Activated naive CD4-positive, alpha-beta T cell treated with anti-CD3 and anti-CD28 coated beads, Interleukin-2, amount 50 U/mL, for 72 hours (primary cell): ENCODE measurements around the gene CHD2. TPM values are rescaled to one million over a fixed set of nuclear protein-coding genes. Genes with fewer than 3 reads are reported as not detected.
"Not testable (repeated sequence)": the region's sequence is repeated elsewhere in the genome, so short reads cannot be mapped to it uniquely, and the experiment has no call there.

Experiments
- ATAC-seq, 2 donors: fragments of 150-1000 bp; cut with Tn5 transposase; 2 replicates each; pipeline ENCODE4 v1.10.0; 2021; ENCODE audit warnings: mild to moderate bottlenecking in 2 of 2, moderate library complexity in 2 of 2
- DNase-seq, 2 donors: peaks; one replicate each; pipeline ENCODE4 v3.0.0; 2021 to 2022; ENCODE audit warnings: low spot score in 2 of 2
- H3K27ac Mint-ChIP-seq, 2 donors: one replicate each; pipeline ENCODE4 v1.8.0; 2022; ENCODE audit warnings: mild to moderate bottlenecking in 2 of 2, mixed read lengths in 2 of 2
- H3K36me3 Mint-ChIP-seq, 2 donors: one replicate each; pipeline ENCODE4 v1.8.0; 2022; ENCODE audit warnings: mixed read lengths in 2 of 2
- H3K9me3 Mint-ChIP-seq, 2 donors: one replicate each; pipeline ENCODE4 v1.8.0; 2022; ENCODE audit warnings: mixed read lengths in 2 of 2
- total RNA-seq, 2 donors: library from RNA; stranded (reverse); gene quantifications; one replicate each; pipeline ENCODE4 v1.2.3, GENCODE V29; 2022

The CHD2 gene
- total RNA-seq, 2 donors from 2014 or later = 187 to 214 TPM

DNA sequence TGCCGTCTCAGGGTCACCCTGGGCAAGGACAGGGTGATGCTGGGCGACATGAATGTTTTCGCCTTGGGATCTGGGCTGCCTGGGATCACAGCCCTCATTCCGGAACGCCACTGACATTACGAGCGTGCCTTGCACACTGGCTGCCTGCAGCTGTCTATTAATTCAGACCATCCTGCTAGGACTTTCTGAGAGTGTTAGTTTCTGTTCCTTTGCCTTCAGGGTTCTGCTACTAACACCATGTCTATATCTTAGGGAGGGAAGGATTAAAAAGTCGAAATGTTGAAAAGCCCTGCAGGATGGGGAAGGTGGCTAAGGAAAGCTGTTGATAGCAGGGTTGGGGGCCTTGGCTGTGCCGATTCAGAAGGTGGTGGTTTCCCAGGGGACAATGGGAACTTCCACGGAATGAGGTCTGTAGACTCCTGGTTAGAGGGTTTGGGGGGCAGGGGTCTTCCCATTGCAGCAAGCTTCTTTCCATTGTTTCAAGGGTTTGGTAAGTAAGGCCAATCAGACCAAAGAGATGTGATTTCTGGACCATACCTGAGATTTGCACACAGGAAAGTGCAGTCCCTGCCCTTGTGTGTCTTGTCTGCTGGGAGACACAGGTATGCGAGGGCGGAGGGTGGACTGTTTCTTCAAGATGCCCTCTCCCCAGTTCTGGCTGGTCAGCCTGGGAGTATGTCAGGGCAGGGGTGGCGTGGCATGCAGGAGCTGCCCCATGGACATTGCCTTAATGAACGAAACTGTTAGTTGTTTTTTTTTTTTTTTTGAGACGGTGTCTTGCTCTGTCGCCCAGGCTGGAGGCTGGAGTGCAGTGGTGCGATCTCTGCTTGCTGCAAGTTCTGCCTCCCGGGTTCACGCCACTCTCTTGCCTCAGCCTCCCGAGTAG lies 137.9 kb downstream of the CHD2 start:
- no peak overlapping the region for H3K27ac Mint-ChIP-seq
- H3K36me3 Mint-ChIP-seq = no peaks in the 10 kb centered on the region
- no peak for ATAC-seq
- no peak for DNase-seq
- no peaks in the 10 kb centered on the region for H3K9me3 Mint-ChIP-seq

DNA sequence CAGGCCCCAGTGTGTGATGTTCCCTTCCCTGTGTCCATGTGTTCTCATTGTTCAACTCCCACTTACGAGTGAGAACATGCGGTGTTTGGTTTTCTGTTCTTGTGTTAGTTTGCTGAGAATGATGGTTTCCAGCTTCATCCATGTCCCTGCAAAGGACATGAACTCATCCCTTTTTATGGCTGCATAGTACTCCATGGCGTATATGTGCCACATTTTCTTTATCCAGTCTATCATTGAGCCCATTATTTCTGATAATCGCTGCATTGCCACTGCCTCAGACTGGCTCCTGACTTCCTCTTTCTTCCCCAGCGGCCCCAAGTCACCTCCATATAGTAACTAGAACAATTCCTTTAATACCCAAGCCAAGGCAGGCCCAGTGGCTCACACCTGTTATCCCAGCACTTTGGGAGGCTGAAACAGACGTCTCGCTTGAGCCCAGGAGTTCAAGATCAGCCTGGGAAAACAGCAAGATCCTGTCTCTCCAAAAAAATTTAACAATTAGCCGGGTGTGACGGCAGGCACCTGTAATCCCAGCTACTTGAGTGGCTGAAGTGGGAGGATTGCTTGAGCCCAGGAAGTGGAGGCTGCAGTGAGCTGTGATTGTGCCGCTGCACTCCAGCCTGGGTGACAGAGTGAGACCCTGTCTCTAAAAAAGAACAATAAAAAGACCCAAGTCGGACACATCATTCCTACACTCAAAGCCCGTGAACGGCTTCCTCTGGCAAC lies 139.6 kb downstream of the CHD2 start:
- H3K36me3 Mint-ChIP-seq, DNase-seq, H3K9me3 Mint-ChIP-seq, ATAC-seq, H3K27ac Mint-ChIP-seq: not testable (repeated sequence)

DNA sequence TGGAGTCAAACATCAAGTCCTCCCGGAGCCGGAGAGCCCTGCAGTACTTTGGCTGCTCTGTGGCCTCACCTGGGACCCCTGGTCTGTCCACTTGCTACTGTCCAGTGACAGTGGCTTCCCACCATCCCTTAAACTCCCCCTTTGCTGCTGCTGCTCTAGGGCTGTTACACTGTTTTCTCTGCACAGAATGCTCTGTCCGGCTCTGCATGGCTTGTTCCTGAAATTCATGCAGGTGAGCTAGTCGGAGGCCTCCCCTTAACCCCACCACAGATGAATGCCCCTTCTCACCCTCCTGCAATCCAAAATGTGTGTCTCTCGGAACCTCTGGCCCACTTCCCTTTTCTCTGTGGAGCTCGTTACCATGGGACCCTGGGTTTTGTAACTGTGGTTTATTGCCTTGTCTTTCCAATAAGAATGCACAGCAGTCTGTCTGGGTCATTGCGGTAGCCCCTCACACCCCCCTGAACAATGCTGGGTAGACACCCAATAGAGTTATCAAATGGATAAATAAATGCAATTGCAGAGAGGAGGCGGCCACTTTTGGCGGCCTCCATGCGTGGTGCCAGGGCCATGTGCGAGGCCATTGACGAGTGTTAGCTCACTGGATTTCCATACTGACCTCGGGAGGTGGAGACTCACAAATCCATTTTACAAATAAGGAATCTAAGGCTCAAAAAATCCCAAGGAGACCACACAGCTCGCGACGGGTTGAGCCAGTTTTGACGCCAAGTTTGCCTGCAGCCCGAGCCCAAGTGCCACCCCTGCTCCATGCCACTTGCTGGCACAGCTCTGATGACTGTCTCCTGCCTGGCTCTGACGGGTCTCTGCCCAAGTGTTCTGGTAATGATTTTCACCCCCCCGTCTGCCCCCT lies 140.4 kb downstream of the CHD2 start:
- ATAC-seq = no peak
- Mint-ChIP-seq H3K36me3 (no peaks in the 10 kb centered on the region), H3K27ac (no peak overlapping the region), H3K9me3 (no peaks in the 10 kb centered on the region)
- no peak for DNase-seq

DNA sequence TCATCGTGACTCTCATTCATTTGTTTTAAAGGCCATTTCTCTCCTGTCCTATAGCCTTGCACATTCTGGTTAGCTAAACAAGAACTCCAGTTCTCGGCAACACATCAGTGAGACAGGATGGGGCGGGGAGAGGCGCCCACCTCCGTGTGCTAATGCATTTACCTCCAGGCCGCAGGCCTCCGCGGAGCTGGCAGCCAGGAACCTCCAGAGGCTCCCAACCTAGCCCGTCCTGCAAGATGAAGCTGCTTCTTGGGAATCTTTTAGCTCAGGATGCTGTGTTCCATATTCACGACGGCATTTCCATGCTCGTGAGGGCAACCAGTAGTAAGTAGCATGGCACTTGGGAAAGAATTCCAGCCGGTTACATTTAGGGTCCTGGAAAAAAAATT lies 141.0 kb downstream of the CHD2 start:
- DNase-seq = no peak
- Mint-ChIP-seq H3K9me3 (peaks cover 3 to 4% of the 10 kb centered on the region in 2 donors), H3K27ac (no peak overlapping the region), H3K36me3 (peaks cover 0 to 5% of the 10 kb centered on the region in 2 donors)
- ATAC-seq = no peak

DNA sequence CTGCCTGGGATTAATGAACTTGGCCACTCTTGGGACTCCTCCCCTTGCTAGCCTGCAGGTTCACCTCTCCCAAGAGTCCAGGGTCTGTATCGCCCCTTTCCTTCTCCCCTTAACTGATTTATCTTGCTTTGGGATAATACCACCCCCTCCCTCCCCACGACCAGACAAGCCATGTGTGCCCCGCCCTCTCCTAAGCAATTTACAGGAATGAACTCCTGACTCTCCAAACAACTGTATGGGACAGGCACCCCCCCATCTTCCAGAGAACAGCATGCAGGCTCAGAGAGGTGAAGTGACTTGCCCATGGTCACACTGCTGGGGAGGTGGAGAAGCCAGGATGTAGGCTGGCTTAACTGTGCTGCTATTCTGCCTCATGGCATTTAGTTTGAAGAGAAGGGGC lies 142.1 kb downstream of the CHD2 start:
- Mint-ChIP-seq H3K27ac (no peak overlapping the region), H3K9me3 (peaks cover 6 to 8% of the 10 kb centered on the region in 2 donors), H3K36me3 (peaks cover 0 to 8% of the 10 kb centered on the region in 2 donors)
- DNase-seq = no peak
- ATAC-seq = no peak

DNA sequence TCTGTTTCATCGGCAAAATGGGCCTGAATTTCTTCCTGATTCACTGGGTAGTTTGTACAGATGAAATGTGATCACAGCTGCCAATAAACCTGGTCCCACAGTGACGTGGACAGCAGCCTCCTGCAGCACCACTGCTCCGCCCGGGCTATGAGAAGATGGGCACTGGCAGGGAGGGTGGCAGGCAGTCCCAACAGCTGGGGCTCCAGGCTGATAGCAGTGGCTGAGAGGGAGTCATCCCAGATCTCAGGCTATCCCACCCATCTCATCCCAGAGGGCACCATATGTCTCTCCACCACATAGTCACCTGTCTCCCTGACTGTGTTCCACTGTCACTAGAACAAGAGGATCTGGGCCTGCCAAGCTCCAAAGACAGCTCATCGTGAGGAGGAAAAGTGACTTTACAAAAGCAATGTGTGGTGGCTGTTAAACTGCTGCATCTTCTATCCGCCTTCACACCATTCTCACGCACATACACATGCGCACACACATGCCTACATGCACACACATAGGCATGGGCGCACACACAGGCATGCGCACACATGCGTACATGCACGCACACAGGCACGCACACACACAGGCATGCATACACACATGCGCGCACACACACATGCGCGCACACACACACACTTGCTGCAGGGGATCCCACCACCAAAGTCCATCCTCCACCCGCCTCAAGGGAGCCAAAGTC lies 142.7 kb downstream of the CHD2 start:
- no peak for ATAC-seq
- H3K36me3 Mint-ChIP-seq = peaks cover 0 to 8% of the 10 kb centered on the region in 2 donors
- DNase-seq = no peak
- peaks cover 6 to 8% of the 10 kb centered on the region in 2 donors for H3K9me3 Mint-ChIP-seq
- H3K27ac Mint-ChIP-seq = peak overlapping the region in 1 of 2 donors; percentile 83

DNA sequence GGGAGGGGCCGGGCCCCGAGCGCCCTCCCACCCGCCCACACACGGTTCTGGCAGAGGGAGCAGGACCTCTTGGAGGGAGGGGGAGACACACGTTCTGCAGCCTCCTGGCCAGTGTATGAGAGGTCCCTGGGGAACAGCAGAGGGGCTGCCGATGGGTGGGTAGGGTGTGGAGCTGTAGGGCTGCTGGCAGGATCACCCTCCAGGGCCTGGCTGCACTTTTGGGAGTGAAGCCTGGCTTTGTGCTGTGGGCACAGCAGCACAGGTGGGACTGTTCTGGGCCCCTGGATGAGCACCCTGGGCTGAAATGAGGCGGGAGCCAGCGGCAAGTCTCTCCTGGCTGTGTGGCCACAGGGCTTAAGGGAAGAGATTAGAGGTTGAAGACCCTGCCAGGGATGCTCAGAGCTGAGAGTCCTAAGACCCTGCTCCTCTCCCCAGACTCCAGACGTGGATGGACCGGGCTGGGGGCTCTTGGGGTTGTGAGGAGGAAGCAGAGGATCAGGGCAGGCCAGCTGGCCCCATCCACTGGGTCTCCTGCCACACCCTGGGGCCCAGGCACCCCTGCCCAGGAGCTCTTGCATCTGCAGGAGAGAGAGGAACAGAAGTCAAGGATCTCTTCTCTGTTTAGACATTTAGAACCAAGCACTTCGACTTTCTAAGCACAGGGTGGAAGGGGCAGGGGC lies 143.6 kb downstream of the CHD2 start:
- Mint-ChIP-seq H3K36me3 (peaks cover 0 to 8% of the 10 kb centered on the region in 2 donors), H3K27ac (no peak overlapping the region), H3K9me3 (peaks cover 6 to 8% of the 10 kb centered on the region in 2 donors)
- ATAC-seq (peak in 1 of 2 donors; percentile 12), DNase-seq (no peak)

DNA sequence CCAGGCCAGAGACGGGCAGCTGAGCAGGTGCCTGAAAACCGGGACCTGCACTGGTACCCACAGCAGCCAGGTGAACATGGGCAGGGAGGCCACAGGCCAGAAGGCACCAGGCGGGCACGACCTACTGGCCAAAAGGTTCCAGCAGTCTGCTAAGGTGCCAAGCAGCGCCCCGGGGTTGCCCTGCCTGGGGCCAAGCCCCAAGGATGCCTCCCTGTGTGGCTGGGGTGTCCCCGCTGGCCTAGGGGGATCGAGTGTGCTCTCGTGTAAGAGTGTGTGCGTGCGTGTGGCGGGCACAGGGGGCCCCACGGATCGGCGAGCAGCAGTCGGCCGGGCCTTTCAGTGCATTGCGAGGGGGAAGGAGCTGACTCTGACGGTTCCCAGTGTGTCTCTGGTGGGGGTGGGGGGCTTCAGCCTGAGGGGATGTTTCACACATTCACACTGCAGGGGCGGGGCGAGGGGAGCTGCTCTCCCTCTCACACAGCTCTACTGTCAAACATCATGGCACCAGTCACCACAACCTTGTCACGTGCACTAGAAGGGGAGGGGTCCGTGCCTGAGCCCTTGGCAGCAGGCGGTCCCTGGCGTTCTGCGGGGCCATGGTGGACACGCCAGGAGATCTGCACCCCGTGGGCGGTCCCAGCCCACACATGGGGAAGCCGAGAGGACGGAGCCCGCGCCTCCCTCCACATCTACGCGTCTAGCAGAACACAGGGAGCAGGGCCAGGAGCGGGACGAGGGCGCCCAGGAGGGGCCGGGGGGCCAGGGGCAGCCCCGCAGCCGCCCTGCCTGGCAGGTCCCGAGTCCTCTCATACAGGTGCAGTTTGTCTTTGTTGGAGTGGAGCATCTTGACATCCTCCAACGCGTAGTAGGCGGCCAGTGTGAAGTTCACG lies 144.4 kb downstream of the CHD2 start:
- H3K36me3 Mint-ChIP-seq = peaks cover 0 to 8% of the 10 kb centered on the region in 2 donors
- peaks cover 6 to 8% of the 10 kb centered on the region in 2 donors for H3K9me3 Mint-ChIP-seq
- ATAC-seq = peak in 1 of 2 donors; percentile 12
- DNase-seq = no peak
- no peak overlapping the region for H3K27ac Mint-ChIP-seq

DNA sequence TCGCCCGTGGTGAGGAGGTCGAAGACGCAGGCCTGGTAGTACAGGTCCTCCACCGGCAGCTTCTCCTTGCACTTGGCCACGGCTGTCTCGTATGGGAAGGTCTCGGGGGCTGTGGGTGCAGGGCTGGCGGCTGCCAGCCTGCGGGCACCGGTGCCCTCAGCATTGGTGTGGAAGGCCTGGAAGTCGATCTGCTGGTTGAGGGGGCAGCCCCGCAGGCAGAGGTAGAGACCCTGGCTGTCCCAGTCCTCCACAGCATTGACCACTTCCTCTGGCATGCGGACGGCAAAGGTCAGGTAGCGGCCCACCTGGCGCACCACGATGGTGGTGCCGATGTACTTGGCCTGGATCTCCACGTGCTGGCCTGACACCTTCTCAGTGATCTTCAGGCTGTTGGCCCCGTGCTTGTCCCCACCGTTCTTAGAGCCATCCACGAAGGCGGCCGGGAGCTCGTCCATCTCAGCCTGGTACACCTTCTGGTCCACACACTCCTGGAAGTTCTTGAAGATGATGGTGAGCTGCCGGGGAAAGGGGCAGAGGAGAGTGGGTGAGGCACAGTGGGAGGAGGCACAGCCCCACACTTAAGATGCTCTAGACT lies 145.2 kb downstream of the CHD2 start:
- ATAC-seq (no peak), DNase-seq (no peak)
- Mint-ChIP-seq H3K27ac (no peak overlapping the region), H3K36me3 (peaks cover 0 to 8% of the 10 kb centered on the region in 2 donors), H3K9me3 (peaks cover 6 to 8% of the 10 kb centered on the region in 2 donors)

DNA sequence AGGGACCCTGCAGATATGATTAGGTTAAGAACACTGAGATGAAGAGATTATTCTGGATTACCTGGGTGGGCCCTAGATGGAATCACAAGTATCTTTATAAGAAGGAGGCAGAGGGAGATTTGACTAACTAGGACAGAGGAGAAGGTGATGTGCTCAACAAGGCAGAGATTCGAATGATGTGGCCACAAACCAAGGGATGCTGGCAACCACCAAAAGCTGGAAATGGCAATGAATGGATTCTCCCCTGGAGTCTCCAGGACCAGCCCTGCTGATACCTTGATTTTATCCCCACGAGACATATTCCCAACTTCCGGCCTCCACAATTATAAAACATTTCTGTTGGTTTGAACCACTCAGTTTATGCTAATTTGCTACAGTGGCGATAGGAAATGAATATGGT lies 146.0 kb downstream of the CHD2 start:
- DNase-seq (no peak), ATAC-seq (no peak)
- Mint-ChIP-seq H3K27ac (no peak overlapping the region), H3K36me3 (peaks cover 0 to 8% of the 10 kb centered on the region in 2 donors), H3K9me3 (peaks cover 6 to 8% of the 10 kb centered on the region in 2 donors)

DNA sequence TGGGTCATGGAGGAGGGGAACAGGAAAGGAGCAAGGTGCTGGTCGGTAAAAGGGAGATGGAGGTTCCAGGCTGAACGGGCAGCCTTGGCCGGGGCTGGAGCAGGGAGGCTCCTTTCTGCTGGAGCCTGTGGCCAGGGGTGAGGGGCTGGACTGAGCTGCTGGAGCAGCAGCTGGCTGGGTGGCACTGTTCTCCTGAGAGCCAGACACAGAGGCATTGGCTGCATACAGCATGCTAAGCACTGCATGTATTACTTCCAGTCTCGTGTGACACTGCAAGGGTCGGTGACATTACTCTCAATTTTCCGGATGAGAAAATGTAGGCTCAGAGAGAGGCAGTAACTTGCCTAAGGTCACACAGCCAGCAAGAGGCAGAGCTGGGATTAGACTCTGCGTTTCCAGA lies 146.6 kb downstream of the CHD2 start:
- ATAC-seq (no peak), DNase-seq (no peak)
- peaks cover 6 to 8% of the 10 kb centered on the region in 2 donors for H3K9me3 Mint-ChIP-seq
- H3K27ac Mint-ChIP-seq = no peak overlapping the region
- peaks cover 0 to 8% of the 10 kb centered on the region in 2 donors for H3K36me3 Mint-ChIP-seq

DNA sequence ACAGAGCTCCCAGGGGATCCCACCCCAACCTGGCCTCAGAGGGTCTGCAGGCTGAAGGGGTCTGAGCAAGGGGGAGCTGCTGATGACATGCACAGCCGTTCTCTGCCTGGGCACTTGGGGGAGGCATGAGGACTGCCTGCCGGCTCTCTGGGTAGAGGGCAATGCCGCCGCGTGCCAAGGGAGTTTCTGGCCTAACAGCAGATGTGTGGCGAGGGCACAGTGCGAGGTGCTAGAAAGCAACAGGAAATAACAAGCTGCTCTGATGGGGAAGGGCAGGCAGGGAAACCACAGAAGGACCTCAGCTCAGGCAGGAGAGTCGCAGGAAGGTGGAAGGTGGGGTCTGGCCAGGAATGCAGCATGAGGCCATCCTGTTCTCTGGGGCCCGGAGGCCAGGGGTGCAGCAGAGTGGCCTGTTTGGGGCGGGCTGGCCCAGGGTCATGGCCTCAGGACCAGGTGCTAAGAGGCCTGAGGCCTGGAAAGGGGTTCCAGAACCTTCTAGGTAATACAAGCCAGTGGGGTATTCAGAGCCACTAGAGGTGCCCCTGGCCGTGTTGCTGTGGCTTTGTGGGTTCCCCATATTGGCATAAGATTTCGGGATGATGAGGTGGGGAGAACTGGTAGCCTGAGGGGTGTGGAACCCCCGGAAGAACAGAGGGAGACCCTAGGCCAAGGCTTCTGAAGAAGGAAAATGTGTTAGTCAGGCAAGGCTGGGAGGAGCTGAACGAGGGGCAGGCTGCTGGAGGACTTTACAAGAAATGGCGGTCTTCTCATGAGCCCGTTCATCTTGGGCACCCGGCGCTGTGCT lies 147.7 kb downstream of the CHD2 start:
- ATAC-seq (no peak), DNase-seq (no peak)
- peaks cover 6 to 8% of the 10 kb centered on the region in 2 donors for H3K9me3 Mint-ChIP-seq
- peak overlapping the region in 1 of 2 donors; percentile 36 for H3K27ac Mint-ChIP-seq
- peaks cover 0 to 8% of the 10 kb centered on the region in 2 donors for H3K36me3 Mint-ChIP-seq

DNA sequence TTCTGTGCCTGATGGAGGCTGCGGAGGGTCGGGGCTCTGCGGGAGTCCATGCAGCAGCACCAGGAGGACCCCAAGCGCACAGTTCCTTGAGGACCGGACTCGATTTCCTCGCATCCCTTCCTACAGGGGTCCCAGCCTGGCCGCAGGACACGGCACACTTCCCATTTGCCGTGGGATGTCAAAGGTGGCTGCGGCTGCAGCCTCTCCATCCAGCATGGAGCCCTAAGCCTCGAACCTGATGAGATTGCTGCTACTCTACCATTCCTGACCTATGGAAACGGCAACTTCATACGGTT lies 148.2 kb downstream of the CHD2 start:
- ATAC-seq (no peak), DNase-seq (no peak)
- Mint-ChIP-seq H3K27ac (peak overlapping the region in 1 of 2 donors; percentile 36), H3K36me3 (peaks cover 0 to 8% of the 10 kb centered on the region in 2 donors), H3K9me3 (peaks cover 6 to 8% of the 10 kb centered on the region in 2 donors)

DNA sequence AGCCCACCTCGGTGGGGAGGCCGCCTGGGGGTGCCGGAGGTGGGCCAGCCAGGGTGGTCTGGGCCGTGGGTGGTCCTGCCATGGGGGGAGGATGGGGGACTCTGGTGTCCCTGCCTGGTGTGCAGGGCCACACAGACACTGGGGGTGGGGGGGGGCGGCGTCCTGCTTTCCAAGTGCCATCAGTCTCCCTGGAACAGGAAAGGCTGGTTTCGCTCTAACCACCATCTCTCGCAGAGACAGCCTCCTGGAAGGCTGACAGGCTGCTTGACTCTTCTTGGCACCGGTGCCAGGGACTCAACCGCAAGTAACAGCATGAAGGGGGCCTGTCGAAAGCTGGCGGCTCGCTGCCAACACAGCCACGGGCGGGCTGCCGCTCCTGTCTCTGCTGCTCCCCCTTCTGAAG lies 148.6 kb downstream of the CHD2 start:
- H3K9me3 Mint-ChIP-seq = peaks cover 6 to 8% of the 10 kb centered on the region in 2 donors
- DNase-seq (no peak), ATAC-seq (no peak)
- no peak overlapping the region for H3K27ac Mint-ChIP-seq
- H3K36me3 Mint-ChIP-seq = peaks cover 0 to 8% of the 10 kb centered on the region in 2 donors
